ENCODE results near the gene IKBIP.

Gene IKBIP

DNA sequence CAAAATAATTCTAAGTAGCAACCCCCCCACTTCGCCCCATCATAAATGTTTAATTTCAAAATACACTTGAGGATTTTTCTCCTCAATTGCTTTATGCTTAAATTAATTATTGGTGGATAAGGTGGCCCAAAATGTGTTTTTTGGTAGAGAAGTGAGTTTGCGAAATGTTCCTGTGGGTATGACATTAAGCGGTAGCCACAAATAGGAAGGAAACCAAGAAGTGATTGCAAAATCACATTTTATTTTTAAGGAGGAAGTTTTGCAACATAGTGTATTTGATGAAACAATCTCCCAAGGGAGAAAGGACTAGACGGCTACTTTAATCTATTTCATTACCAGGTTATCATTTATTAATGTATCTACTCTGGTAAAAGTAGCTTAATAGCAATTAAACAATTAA is 25.6 kb downstream of the IKBIP start:
- Histone ChIP-seq H3K9me2 (replicated peaks; ENCODE audit: insufficient read depth, low read length) (no peaks in the 10 kb centered on the region), H3K9ac (ENCODE audit: low read length) (no peak overlapping the region), H3K4me2 (ENCODE audit: low read depth, low read length, poor library complexity, severe bottlenecking) (no peak overlapping the region), H3K4me3 (ENCODE audit: insufficient read depth, low read length, poor library complexity, severe bottlenecking) (no peak overlapping the region), H2AFZ (ENCODE audit: low read depth, low read length, severe bottlenecking) (no peak overlapping the region), H3K9me3 (ENCODE audit: insufficient read depth, low read length) (no peaks in the 10 kb centered on the region), H3F3A (ENCODE audit: insufficient read depth) (peaks cover 5% of the 10 kb centered on the region; the same call in 1 of the 2 replicates), H3K36me3 (ENCODE audit: low read length) (no peaks in the 10 kb centered on the region), H3K27me3 (ENCODE audit: low read length) (no peaks in the 10 kb centered on the region), H3K27ac (ENCODE audit: low read depth, low read length) (no peak overlapping the region), H4K20me1 (ENCODE audit: low read depth, low read length) (no peaks in the 10 kb centered on the region), H3K79me2 (ENCODE audit: insufficient read depth, low read length) (no peaks in the 10 kb centered on the region)
- TF ChIP-seq, protein P1, sequence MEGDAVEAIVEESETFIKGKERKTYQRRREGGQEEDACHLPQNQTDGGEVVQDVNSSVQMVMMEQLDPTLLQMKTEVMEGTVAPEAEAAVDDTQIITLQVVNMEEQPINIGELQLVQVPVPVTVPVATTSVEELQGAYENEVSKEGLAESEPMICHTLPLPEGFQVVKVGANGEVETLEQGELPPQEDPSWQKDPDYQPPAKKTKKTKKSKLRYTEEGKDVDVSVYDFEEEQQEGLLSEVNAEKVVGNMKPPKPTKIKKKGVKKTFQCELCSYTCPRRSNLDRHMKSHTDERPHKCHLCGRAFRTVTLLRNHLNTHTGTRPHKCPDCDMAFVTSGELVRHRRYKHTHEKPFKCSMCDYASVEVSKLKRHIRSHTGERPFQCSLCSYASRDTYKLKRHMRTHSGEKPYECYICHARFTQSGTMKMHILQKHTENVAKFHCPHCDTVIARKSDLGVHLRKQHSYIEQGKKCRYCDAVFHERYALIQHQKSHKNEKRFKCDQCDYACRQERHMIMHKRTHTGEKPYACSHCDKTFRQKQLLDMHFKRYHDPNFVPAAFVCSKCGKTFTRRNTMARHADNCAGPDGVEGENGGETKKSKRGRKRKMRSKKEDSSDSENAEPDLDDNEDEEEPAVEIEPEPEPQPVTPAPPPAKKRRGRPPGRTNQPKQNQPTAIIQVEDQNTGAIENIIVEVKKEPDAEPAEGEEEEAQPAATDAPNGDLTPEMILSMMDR (IDR thresholded peaks at IDR 0.05; ENCODE audit: insufficient read depth, low read length, poor library complexity, severe bottlenecking), result no peak
- no peak for TF ChIP-seq EZH2phosphoT487 (conservative IDR thresholded peaks at IDR 0.05; ENCODE audit: low read length)

DNA sequence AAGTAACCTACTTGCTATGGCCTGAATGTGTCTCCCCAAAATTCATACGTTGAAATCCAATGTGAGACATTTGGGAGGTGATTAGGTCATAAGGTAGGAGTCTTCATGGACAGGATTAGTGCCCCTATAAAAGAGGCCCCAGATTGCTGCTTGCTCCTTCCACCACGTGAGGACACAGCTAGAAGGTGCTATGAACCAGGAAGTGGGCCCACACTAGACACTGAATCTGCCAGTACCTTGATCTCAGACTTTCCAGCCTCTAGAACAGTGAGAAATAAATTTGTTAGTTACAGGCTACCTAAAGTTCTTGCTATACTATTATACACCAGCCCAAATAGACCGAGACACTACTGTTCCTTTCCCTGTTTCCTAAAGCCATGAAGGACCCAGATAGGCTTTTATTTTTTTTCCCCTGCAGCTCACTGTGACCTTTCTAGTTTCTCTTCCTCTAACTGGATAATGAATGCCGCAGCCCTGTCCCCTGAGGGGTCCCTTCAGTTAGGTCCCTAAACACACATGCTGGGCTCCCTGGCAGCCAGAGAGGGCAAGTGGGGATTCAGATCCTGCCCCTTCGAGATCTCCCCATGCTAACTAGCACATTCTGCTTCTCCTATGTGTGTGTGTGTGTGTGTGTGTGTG is 31.8 kb downstream of the IKBIP start:
- Histone ChIP-seq H3K4me3 (ENCODE audit: insufficient read depth, low read length, poor library complexity, severe bottlenecking) (no peak overlapping the region), H3K4me2 (ENCODE audit: low read depth, low read length, poor library complexity, severe bottlenecking) (peak overlapping the region; percentile 50), H3K79me2 (ENCODE audit: insufficient read depth, low read length) (no peaks in the 10 kb centered on the region), H3K9me2 (replicated peaks; ENCODE audit: insufficient read depth, low read length) (no peaks in the 10 kb centered on the region), H3K9ac (ENCODE audit: low read length) (peak overlapping the region; percentile 47), H2AFZ (ENCODE audit: low read depth, low read length, severe bottlenecking) (peak overlapping the region; percentile 86), H3K27me3 (ENCODE audit: low read length) (no peaks in the 10 kb centered on the region), H3F3A (ENCODE audit: insufficient read depth) (peaks cover 17% of the 10 kb centered on the region; the same call in 1 of the 2 replicates), H3K36me3 (ENCODE audit: low read length) (no peaks in the 10 kb centered on the region), H3K27ac (ENCODE audit: low read depth, low read length) (peak overlapping the region; percentile 71), H3K9me3 (ENCODE audit: insufficient read depth, low read length) (no peaks in the 10 kb centered on the region), H4K20me1 (ENCODE audit: low read depth, low read length) (no peaks in the 10 kb centered on the region)
- TF ChIP-seq, protein P1 (IDR thresholded peaks at IDR 0.05; ENCODE audit: insufficient read depth, low read length, poor library complexity, severe bottlenecking), result no peak
- no peak for TF ChIP-seq EZH2phosphoT487 (conservative IDR thresholded peaks at IDR 0.05; ENCODE audit: low read length)

DNA sequence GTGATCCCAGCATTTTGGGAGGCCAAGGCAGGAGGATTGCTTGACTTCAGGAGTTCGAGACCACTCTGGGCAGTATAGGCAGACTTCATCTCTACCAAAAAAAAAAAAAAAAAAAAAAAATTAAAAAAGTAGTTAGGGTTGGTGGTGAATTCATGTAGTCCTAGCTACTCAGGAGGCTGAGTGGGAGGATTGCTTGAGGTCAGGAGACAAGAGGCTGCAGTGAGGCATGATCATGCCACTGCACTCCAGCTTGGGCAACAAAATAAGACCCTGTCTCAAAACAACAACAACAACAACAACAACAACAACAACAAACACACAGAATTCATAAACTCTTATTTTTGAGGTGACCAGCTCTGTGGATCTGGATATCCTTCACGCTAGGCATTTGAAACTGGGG is 34.0 kb downstream of the IKBIP start:
- Histone ChIP-seq H3K4me3 (ENCODE audit: insufficient read depth, low read length, poor library complexity, severe bottlenecking) (no peak overlapping the region), H3K27ac (ENCODE audit: low read depth, low read length) (no peak overlapping the region), H3K79me2 (ENCODE audit: insufficient read depth, low read length) (no peaks in the 10 kb centered on the region), H3K4me2 (ENCODE audit: low read depth, low read length, poor library complexity, severe bottlenecking) (no peak overlapping the region), H4K20me1 (ENCODE audit: low read depth, low read length) (no peaks in the 10 kb centered on the region), H3K27me3 (ENCODE audit: low read length) (no peaks in the 10 kb centered on the region), H3K36me3 (ENCODE audit: low read length) (no peaks in the 10 kb centered on the region), H3K9me2 (replicated peaks; ENCODE audit: insufficient read depth, low read length) (no peaks in the 10 kb centered on the region), H3K9ac (ENCODE audit: low read length) (no peak overlapping the region), H3K9me3 (ENCODE audit: insufficient read depth, low read length) (no peaks in the 10 kb centered on the region), H2AFZ (ENCODE audit: low read depth, low read length, severe bottlenecking) (no peak overlapping the region), H3F3A (ENCODE audit: insufficient read depth) (peaks cover 26% of the 10 kb centered on the region; the same call in 1 of the 2 replicates)
- TF ChIP-seq, protein P1 (IDR thresholded peaks at IDR 0.05; ENCODE audit: insufficient read depth, low read length, poor library complexity, severe bottlenecking), result no peak
- TF ChIP-seq EZH2phosphoT487 (conservative IDR thresholded peaks at IDR 0.05; ENCODE audit: low read length), result no peak
